Activated T-cell treated with anti-CD3 and anti-CD28 coated beads, Interleukin-2, amount 50 U/mL, for 4 hours (primary cell): ENCODE results near the gene EHMT1. TPM values are rescaled to one million over a fixed set of nuclear protein-coding genes. Genes with fewer than 3 reads are reported as not detected.

Experiments used
- ATAC-seq, 2 donors: fragments of 200-7000 bp; cut with Tn5 transposase; one replicate each; pipeline ENCODE4 v1.10.0; 2021
- DNase-seq: peaks from one replicate; pipeline ENCODE4 v3.0.0-alpha.2; 2020
- H3K27me3 Mint-ChIP-seq: one replicate; pipeline ENCODE4 v1.8.0; 2021; ENCODE audit warnings: low read depth, mixed read lengths
- H3K36me3 Mint-ChIP-seq: one replicate; pipeline ENCODE4 v1.8.0; 2022; ENCODE audit warnings: mixed read lengths; ENCODE audit not compliant: insufficient read depth
- H3K4me1 Mint-ChIP-seq: one replicate; pipeline ENCODE4 v1.8.0; 2021; ENCODE audit warnings: low read depth, mixed read lengths
- H3K4me3 Mint-ChIP-seq: one replicate; pipeline ENCODE4 v1.8.0; 2021; ENCODE audit warnings: mild to moderate bottlenecking, moderate library complexity, mixed read lengths
- H3K9me3 Mint-ChIP-seq: one replicate; pipeline ENCODE4 v1.8.0; 2021; ENCODE audit warnings: mixed read lengths
- total RNA-seq, 3 donors: library from RNA; stranded (reverse); gene quantifications; one replicate each; pipeline ENCODE4 v1.2.1, GENCODE V29; 2021

Gene EHMT1
- total RNA-seq, 3 donors from 2014 or later = 76.6 to 79.1 (median 78.1) TPM

- H3K4me3 Mint-ChIP-seq = peak overlapping the region; percentile 85
- H3K36me3 Mint-ChIP-seq = peaks cover 20% of the 10 kb centered on the region
- no peaks in the 10 kb centered on the region for H3K27me3 Mint-ChIP-seq
- H3K9me3 Mint-ChIP-seq = no peaks in the 10 kb centered on the region
- H3K4me1 Mint-ChIP-seq = peaks cover 52% of the 10 kb centered on the region
- ATAC-seq (peak; percentile 93 to 95), DNase-seq (no peak)
Measured at GRCh38 chr9:137639303-137640051, 20.7 kb downstream of the EHMT1 start.

DNA sequence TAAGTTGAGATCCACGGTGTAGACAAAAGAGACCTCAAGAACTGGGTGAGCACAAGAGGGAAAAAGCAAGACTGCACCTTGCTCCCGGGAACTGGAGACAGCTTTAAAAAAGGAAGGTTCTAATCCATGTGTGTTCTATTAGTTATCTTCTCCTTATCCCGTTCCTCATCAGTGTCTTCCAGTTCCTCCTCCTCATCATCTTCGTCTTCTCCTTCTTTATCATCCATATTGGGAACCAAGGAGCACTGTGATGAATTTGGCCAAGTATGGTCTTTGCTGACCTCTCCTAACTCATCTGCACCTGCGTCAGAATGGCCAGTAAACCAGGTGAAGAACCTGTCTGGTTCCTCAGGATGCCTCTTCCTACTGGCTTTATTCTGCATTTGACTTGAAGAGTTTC, 22.1 kb downstream of the EHMT1 start:
- no peak for DNase-seq
- Mint-ChIP-seq H3K4me1 (peaks cover 54% of the 10 kb centered on the region), H3K27me3 (no peaks in the 10 kb centered on the region), H3K4me3 (no peak overlapping the region), H3K9me3 (no peaks in the 10 kb centered on the region), H3K36me3 (peaks cover 20% of the 10 kb centered on the region)
- ATAC-seq = no peak

- H3K9me3 Mint-ChIP-seq = no peaks in the 10 kb centered on the region
- peaks cover 55% of the 10 kb centered on the region for H3K4me1 Mint-ChIP-seq
- H3K36me3 Mint-ChIP-seq = peaks cover 26% of the 10 kb centered on the region
- H3K27me3 Mint-ChIP-seq = no peaks in the 10 kb centered on the region
- DNase-seq (no peak), ATAC-seq (no peak)
- H3K4me3 Mint-ChIP-seq = no peak overlapping the region
Measured at GRCh38 chr9:137642118-137642601, 23.4 kb downstream of the EHMT1 start.

DNA sequence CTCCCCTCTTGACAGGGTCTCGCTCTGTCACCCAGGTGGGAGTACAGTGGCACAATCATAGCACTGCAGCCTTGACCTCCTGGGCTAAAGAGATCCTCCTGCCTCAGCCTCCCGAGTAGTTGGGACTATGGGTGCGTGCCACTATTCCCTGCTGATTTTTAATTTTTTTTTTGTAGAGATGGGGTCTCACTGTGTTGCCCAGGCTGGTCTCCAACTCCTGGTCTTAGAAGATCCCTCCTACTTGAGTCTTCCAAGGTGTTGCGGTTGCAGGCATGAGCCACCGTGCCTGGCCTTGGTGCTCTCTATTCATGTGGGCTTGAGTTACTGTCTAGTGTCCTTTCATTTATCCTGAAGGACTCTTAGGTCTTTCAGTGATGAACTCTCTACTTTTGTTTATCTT, 24.1 kb downstream of the EHMT1 start:
- Mint-ChIP-seq H3K4me3 (no peak overlapping the region), H3K27me3 (no peaks in the 10 kb centered on the region), H3K36me3 (peaks cover 28% of the 10 kb centered on the region), H3K4me1 (peaks cover 58% of the 10 kb centered on the region), H3K9me3 (no peaks in the 10 kb centered on the region)
- ATAC-seq (no peak), DNase-seq (no peak)

GRCh38 chr9:137643921-137644320, 25.1 kb downstream of the EHMT1 start:
- ATAC-seq (no peak), DNase-seq (no peak)
- Mint-ChIP-seq H3K9me3 (no peaks in the 10 kb centered on the region), H3K27me3 (no peaks in the 10 kb centered on the region), H3K4me3 (no peak overlapping the region), H3K4me1 (peaks cover 57% of the 10 kb centered on the region), H3K36me3 (peaks cover 30% of the 10 kb centered on the region)

DNA sequence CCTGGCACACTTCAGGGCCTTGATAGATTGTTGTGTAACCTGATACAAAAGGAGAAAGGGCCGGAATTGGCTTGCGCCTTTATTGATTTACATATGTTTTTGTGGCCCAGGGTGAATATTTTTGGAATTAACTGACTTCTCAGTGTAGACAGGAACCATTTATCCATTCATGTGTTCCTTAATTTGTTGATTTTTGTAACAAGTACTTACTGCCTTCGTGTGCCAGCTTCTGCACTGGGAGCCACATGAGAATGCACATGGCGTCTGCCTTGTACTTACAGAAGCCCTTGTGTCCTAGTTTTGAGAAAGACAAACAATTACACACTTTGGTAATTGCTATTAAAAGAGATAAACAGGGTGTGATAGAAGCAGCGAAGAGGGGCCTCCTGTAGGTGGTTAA, 26.4 kb downstream of the EHMT1 start:
- peaks cover 55% of the 10 kb centered on the region for H3K4me1 Mint-ChIP-seq
- H3K4me3 Mint-ChIP-seq = no peak overlapping the region
- H3K36me3 Mint-ChIP-seq = peaks cover 26% of the 10 kb centered on the region
- H3K9me3 Mint-ChIP-seq = no peaks in the 10 kb centered on the region
- no peaks in the 10 kb centered on the region for H3K27me3 Mint-ChIP-seq
- DNase-seq (no peak), ATAC-seq (no peak)

DNA sequence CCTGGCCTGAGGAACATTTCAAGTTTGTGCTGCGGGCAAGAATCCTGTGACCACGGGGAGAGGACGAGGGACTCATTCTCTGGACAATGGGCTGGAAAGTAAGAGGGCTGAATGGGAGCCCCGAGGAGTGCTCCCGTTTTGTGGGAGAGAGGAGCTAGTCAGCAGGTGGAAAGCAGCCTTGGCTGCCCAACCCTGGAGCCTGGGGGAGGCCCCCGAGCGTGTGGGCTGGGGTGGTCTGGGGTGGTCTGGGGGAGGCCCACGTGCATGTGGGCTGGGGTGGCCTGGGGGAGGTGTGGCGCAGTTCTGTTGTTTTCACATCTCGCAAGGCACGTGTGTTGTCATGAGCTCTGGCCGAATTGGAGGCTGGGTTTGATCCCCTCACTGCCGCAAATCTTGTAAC, 27.5 kb downstream of the EHMT1 start:
- Mint-ChIP-seq H3K4me3 (no peak overlapping the region), H3K4me1 (peaks cover 52% of the 10 kb centered on the region), H3K27me3 (no peaks in the 10 kb centered on the region), H3K36me3 (peaks cover 27% of the 10 kb centered on the region), H3K9me3 (no peaks in the 10 kb centered on the region)
- DNase-seq (no peak), ATAC-seq (no peak)

- Mint-ChIP-seq H3K4me1 (peaks cover 47% of the 10 kb centered on the region), H3K27me3 (no peaks in the 10 kb centered on the region), H3K9me3 (no peaks in the 10 kb centered on the region), H3K4me3 (no peak overlapping the region), H3K36me3 (peaks cover 26% of the 10 kb centered on the region)
- no peak for DNase-seq
- peak in 1 of 2 donors; percentile 38 for ATAC-seq
Measured at GRCh38 chr9:137647096-137647714, 28.4 kb downstream of the EHMT1 start.

DNA sequence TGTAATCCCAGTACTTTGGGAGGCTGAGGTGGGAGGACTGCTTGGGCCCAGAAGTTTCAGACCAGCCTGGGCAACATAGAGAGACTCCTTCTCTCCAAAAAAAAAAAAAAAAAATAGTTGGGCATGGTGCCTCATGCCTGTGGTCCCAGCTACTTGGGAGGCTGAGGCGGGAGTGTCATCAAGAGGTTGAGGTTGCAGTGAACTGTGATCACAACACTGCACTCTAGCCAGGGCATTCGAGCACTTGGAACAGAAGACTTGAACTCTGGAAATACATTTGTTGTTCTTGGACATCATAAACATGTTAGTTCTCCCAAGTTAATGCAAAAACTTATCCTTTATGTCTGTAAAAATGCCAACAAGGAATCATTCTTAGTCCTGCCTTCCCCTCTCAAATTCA, 29.6 kb downstream of the EHMT1 start:
- no peak for ATAC-seq
- no peaks in the 10 kb centered on the region for H3K27me3 Mint-ChIP-seq
- H3K4me3 Mint-ChIP-seq = no peak overlapping the region
- no peaks in the 10 kb centered on the region for H3K9me3 Mint-ChIP-seq
- peaks cover 24% of the 10 kb centered on the region for H3K36me3 Mint-ChIP-seq
- no peak for DNase-seq
- H3K4me1 Mint-ChIP-seq = peaks cover 42% of the 10 kb centered on the region

GRCh38 chr9:137649553-137649952, 30.7 kb downstream of the EHMT1 start:
- Mint-ChIP-seq H3K4me1 (peaks cover 36% of the 10 kb centered on the region), H3K36me3 (peaks cover 24% of the 10 kb centered on the region), H3K9me3 (no peaks in the 10 kb centered on the region), H3K4me3 (no peak overlapping the region), H3K27me3 (no peaks in the 10 kb centered on the region)
- ATAC-seq (no peak), DNase-seq (no peak)

GRCh38 chr9:137650259-137650658, 31.5 kb downstream of the EHMT1 start:
- H3K36me3 Mint-ChIP-seq = peaks cover 29% of the 10 kb centered on the region
- no peaks in the 10 kb centered on the region for H3K9me3 Mint-ChIP-seq
- no peak overlapping the region for H3K4me3 Mint-ChIP-seq
- H3K4me1 Mint-ChIP-seq = peaks cover 34% of the 10 kb centered on the region
- no peaks in the 10 kb centered on the region for H3K27me3 Mint-ChIP-seq
- DNase-seq (no peak), ATAC-seq (peak; percentile 60 to 66)

GRCh38 chr9:137650779-137651178, 32.0 kb downstream of the EHMT1 start:
- no peak overlapping the region for H3K4me3 Mint-ChIP-seq
- no peak for DNase-seq
- peaks cover 36% of the 10 kb centered on the region for H3K4me1 Mint-ChIP-seq
- peaks cover 31% of the 10 kb centered on the region for H3K36me3 Mint-ChIP-seq
- H3K27me3 Mint-ChIP-seq = no peaks in the 10 kb centered on the region
- H3K9me3 Mint-ChIP-seq = no peaks in the 10 kb centered on the region
- no peak for ATAC-seq

DNA sequence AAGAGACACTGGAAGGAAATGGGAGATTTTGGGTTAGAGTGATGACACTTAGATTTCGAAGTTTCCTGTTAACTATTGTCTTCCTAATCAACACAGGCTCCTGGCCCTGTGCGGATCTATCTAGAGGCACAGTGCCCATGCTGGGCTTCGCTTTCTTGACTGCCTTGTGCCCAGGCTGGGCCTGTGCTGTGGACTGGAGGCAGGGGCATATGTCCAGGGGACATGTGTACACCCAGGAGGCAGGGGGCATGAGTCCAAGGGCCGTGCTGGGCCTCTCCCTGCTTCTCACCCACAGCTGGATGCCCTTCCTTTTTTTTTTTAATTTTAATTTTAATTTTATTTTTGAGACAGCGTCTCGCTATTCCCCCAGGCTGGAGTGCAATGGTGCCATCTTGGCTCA, 37.6 kb downstream of the EHMT1 start:
- peaks cover 29% of the 10 kb centered on the region for H3K4me1 Mint-ChIP-seq
- H3K36me3 Mint-ChIP-seq = peaks cover 20% of the 10 kb centered on the region
- H3K9me3 Mint-ChIP-seq = no peaks in the 10 kb centered on the region
- ATAC-seq (no peak), DNase-seq (no peak)
- H3K4me3 Mint-ChIP-seq = no peak overlapping the region
- no peaks in the 10 kb centered on the region for H3K27me3 Mint-ChIP-seq

GRCh38 chr9:137657606-137658005, 38.8 kb downstream of the EHMT1 start:
- ATAC-seq (no peak), DNase-seq (no peak)
- Mint-ChIP-seq H3K27me3 (no peaks in the 10 kb centered on the region), H3K36me3 (peaks cover 16% of the 10 kb centered on the region), H3K9me3 (no peaks in the 10 kb centered on the region), H3K4me3 (no peak overlapping the region), H3K4me1 (peaks cover 29% of the 10 kb centered on the region)

DNA sequence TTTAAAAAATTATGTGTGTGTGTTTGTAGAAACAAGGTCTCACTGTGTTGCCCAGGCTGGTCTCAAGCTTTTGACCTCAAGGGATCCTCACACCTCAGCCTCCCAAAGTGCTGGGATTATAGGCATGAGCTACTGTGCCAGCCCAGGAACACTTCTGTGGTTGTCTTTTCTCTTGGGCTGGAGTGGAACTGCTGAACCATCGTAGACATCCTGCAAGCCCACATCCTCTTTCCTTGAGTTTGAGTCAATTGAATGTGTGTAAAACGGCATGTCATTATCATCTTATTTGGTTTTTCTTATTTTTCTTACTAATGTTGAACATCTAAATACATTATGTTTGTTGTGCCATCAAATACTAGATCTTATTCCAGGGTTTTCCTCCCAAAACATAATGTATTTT, 40.0 kb downstream of the EHMT1 start:
- no peaks in the 10 kb centered on the region for H3K9me3 Mint-ChIP-seq
- peaks cover 35% of the 10 kb centered on the region for H3K4me1 Mint-ChIP-seq
- no peak overlapping the region for H3K4me3 Mint-ChIP-seq
- H3K27me3 Mint-ChIP-seq = no peaks in the 10 kb centered on the region
- DNase-seq (no peak), ATAC-seq (no peak)
- peaks cover 14% of the 10 kb centered on the region for H3K36me3 Mint-ChIP-seq
